ENCODE measurements around the gene CMKLR1.
A peak's percentile ranks its signal among the peaks of the same experiment; 100 is the strongest.

CMKLR1 gene

GRCh38 chr12:108313606-108314351 is 25.3 kb downstream of the CMKLR1 start:
- no peak for DNase-seq

- no peak for DNase-seq
Measured at GRCh38 chr12:108313241-108313605, 25.9 kb downstream of the CMKLR1 start.

- no peak for DNase-seq
Measured at GRCh38 chr12:108312693-108313189, 26.4 kb downstream of the CMKLR1 start.

GRCh38 chr12:108312073-108312659 is 26.9 kb downstream of the CMKLR1 start:
- DNase-seq: no peak

GRCh38 chr12:108311605-108312004 is 27.5 kb downstream of the CMKLR1 start:
- DNase-seq: no peak

GRCh38 chr12:108310489-108310888 is 28.6 kb downstream of the CMKLR1 start:
- DNase-seq: peak; percentile 31 to 46

- no peak for DNase-seq
Measured at GRCh38 chr12:108309674-108310312, 29.3 kb downstream of the CMKLR1 start.

GRCh38 chr12:108308395-108309085 is 30.6 kb downstream of the CMKLR1 start:
- no peak for DNase-seq

GRCh38 chr12:108307006-108307405 is 32.1 kb downstream of the CMKLR1 start:
- DNase-seq: no peak

GRCh38 chr12:108306506-108306905 is 32.6 kb downstream of the CMKLR1 start:
- DNase-seq: no peak

GRCh38 chr12:108305991-108306501 is 33.1 kb downstream of the CMKLR1 start:
- no peak for DNase-seq

GRCh38 chr12:108305520-108305919 is 33.6 kb downstream of the CMKLR1 start:
- DNase-seq: no peak

GRCh38 chr12:108304633-108305032 is 34.5 kb downstream of the CMKLR1 start:
- no peak for DNase-seq

GRCh38 chr12:108303703-108304102 is 35.4 kb downstream of the CMKLR1 start:
- no peak for DNase-seq

GRCh38 chr12:108302403-108303311 is 36.5 kb downstream of the CMKLR1 start:
- peak in 1 of 2 experiments; percentile 18 for DNase-seq

- no peak for DNase-seq
Measured at GRCh38 chr12:108302016-108302402, 37.1 kb downstream of the CMKLR1 start.

GRCh38 chr12:108301346-108301745 is 37.8 kb downstream of the CMKLR1 start:
- DNase-seq: no peak

- DNase-seq: no peak
Measured at GRCh38 chr12:108299980-108300696, 39.0 kb downstream of the CMKLR1 start.

- DNase-seq: peak; percentile 83 to 93
Measured at GRCh38 chr12:108299516-108299915, 39.6 kb downstream of the CMKLR1 start.

GRCh38 chr12:108298761-108299275 is 40.3 kb downstream of the CMKLR1 start:
- no peak for DNase-seq

Data from NCI-H524 (cell line).